ENCODE data around the gene PEX10.
"Not testable (repeated sequence)": the region's sequence is repeated elsewhere in the genome, so short reads cannot be mapped to it uniquely, and the experiment has no call there.

PEX10 gene

DNA sequence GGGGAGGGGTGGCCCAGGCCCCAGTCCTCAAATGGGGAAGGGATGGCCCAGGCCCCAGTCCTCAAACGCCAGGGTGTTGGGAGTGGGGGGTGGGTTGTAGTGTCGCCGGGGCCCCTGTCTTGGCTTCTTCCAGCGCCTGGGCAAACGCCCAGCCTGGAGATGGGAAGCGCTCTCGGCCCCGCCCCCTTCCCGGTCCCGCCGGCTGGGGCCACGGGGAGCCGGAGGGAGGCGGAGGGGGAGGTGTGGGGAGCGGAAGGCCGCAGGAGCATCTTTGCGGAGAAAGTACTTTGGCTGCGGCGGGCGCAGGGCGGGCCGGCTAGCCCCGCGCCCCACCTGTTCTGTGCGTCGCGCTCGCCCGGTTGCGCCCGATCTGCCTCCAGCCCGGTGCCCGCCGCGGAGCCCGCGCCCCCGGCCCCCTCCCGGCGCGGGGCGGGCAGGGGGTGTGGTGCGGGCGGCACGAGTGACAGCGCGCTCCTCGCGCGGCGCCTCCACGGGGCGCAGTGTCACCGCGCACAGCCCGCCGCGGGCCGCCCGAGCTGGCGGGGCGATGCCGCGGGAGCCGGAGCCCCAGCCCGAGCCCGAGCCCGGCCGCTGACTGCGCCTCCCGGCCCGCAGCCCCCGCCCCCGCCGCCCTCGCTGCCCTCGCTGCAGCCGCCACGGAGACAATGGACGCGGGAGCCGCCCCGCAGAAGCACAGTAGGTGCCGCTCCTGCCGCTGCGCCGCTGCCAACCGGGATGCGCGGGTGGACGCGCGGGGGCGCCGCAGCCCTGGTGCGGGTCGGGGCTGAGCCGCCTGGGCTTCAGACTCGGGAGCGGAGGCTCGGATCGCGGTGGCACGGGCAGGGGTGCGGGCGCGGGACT is 31.1 kb upstream of the PEX10 start:
- peak in 1 of 2 donors; percentile 8 for DNase-seq (ENCODE audit: low read depth in 2 of 2)

DNA sequence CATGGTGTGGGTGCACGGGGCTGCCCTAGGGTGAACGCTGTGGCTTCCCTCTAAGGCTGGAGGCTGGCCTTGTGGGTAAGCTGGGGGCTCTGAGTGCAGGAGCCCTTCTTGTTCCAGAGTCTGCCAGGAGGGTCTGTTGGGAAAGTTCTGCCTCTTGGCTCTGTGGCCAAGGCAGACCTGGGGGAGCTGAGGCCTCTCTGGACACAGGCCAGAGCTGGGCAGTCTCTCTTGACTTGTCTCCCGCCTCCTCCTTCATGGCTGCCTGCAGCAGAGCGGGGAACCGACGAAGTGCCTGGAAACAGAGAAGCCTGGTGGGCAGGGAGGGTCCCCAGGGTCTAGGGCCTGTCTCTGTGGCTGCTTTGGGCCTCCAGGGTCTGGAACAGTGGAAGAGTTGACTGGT is 30.3 kb upstream of the PEX10 start:
- DNase-seq (ENCODE audit: low read depth in 2 of 2), result no peak

GRCh38 chr1:2441746-2442145 is 29.4 kb upstream of the PEX10 start:
- no peak for DNase-seq (ENCODE audit: low read depth in 2 of 2)

- DNase-seq (ENCODE audit: low read depth in 2 of 2), result not testable (repeated sequence)
Observed at GRCh38 chr1:2440346-2440745, 28.0 kb upstream of the PEX10 start.

DNA sequence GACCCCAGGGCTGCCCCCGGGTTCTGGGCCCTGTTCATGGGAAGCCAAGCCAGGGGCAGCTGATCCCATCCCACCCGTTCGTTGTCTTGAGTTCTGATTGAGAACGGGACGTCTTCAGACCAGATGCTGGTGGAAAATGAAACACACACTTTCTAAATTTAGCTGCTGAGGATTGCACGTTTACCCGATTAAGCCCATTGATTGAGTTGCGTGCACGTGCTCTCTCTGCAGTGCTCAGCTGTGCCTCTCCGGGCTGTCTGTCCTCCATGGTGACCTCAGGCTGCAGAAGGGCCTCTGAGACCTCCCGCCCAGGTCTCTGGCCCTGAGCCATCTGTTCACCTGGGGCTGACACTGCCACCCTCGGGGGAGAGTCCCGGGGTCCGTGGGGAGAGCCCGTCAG is 27.0 kb upstream of the PEX10 start:
- no peak for DNase-seq (ENCODE audit: low read depth in 2 of 2)

DNA sequence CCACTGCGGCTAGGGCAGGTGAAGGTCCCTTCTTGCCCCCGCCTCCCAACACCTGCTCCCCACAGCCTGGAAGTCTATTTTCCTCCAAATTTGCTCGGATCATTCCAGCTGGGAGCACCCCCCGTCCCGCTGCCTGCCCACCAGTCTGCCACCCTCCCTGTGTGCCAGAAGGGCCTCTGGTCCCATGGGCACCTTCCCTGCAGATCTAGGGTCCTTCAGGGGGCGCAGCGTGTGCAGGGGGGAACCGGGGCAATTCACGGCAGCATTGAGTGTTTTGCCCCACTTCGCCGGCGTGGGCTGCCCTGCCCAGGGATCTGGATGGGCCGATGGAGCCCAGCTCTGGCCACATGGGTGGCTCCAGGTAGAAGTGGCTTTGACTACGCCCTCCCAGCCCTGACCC is 26.3 kb upstream of the PEX10 start:
- DNase-seq (ENCODE audit: low read depth in 2 of 2), result no peak

DNA sequence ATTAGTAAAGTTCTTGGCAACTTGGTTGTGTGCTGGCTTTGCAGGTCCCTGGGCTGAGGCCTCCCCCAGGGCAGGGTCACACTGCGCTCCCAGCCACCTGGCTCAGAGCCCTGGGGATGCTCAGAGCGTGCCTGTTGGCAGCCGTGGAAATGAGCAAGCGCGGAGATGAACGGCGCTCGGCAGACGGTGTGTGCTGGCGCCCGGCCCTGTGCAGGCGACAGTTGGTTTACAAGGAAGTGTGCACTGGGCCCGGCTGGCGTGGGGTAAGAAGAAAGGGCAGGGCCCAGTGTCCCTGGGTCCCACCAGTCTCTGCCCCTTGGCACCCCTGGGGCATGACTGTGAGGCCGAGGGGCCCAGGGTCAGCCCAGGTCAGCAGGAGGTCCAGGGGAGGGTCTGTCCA is 25.7 kb upstream of the PEX10 start:
- DNase-seq (ENCODE audit: low read depth in 2 of 2), result no peak

- no peak for DNase-seq (ENCODE audit: low read depth in 2 of 2)
Observed at GRCh38 chr1:2437617-2438016, 25.3 kb upstream of the PEX10 start.

DNA sequence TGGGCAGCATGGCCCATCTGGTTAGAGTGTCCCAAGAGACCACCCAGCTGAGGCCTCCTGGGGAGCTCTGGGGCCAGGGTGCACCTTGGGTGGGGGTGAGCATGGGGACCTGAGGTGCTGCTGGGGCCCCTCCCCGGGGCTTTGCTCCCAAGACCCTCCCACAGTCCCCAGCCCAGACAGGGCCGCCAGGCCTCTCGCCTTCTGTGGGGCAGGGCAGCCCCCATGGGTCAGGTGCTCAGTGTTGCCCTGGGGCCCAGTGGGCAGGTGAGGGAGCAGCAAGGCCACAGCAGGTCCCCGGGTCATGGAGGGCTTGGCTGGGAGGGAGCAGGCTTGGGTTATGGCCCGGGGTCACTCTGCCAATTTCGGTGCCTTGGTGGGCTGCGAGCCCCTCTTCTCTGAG is 24.5 kb upstream of the PEX10 start:
- DNase-seq (ENCODE audit: low read depth in 2 of 2), result no peak

GRCh38 chr1:2435746-2436355 is 23.5 kb upstream of the PEX10 start:
- no peak for DNase-seq (ENCODE audit: low read depth in 2 of 2)

- DNase-seq (ENCODE audit: low read depth in 2 of 2), result no peak
Observed at GRCh38 chr1:2435091-2435490, 22.7 kb upstream of the PEX10 start.

DNA sequence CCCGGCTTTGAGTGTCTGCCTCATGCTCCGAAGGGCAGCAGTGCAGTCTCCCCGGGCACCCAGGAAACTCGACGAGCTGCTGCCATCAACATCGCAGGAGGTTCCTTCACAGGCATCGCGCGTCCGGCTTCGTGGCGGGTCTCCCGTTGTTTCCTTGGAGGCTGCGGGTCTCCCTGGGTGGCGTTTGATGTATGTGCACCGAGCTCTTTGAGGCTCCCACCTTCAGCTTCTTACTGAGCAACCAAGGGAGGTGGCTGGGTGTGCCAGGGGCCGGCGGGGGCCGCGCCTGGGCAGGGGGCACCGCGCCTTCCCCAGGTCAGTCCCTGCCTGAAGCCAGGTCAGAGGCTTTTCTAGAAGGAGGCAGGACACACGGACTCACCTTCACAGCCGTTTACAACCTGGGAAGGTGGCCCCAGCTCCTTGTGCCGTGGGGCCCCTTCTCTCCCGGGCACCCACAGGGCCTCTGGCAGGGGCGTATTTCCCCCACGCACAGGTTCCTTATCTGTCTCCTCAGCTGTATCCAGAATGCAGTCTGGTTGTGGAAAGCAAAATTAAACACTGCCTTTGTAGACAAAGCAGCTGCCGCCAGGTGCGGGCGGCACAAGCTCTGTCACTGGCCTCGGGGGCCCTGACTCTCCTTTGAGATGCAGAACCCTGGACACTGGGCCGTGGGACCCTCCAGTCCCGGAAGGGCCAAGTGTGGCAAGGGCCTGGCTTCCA is 21.7 kb upstream of the PEX10 start:
- DNase-seq (ENCODE audit: low read depth in 2 of 2), result no peak

GRCh38 chr1:2433196-2433595 is 20.8 kb upstream of the PEX10 start:
- DNase-seq (ENCODE audit: low read depth in 2 of 2), result no peak

- no peak for DNase-seq (ENCODE audit: low read depth in 2 of 2)
Observed at GRCh38 chr1:2432441-2432844, 20.1 kb upstream of the PEX10 start.

DNA sequence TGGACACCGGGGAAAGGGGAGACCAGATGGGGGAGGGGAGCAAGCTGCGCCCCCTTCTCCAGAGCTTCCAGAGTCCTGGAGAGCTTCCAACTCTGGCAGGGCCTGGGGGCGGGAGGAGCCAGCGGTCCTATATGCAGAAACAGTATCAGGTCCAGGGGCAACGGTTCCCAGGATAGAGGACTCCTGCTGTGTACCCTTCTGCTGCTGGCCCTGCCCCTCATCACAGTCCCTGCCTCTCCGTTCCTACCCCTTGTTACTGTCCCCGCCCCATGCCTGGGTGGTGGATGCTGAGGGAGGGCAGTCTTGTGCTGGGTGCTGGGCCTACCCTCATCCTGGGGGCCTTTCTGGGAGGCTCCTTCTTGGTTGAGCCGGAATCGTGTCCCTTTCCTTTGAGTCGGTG is 19.2 kb upstream of the PEX10 start:
- DNase-seq (ENCODE audit: low read depth in 2 of 2), result no peak

- DNase-seq (ENCODE audit: low read depth in 2 of 2), result no peak
Observed at GRCh38 chr1:2431103-2431502, 18.7 kb upstream of the PEX10 start.

DNA sequence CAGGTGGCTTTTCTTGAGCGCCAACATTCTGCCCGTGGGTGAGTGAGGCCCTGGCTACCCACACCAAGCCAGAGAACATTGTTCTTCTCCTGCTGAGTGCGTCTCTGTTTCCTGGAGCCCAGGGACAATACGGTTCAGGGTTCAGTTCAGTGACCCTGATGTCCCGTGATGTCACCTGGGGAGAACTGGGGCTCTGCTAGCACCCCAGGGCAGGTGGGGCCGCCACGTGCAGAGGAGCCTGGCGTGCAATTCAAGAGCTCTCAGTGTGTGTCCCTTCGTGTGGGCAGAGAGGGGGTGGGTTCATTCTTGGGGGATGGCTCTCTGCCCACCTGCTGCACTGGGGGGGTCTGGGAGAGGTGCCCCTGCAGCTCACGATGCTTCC is 18.2 kb upstream of the PEX10 start:
- DNase-seq (ENCODE audit: low read depth in 2 of 2), result no peak

DNA sequence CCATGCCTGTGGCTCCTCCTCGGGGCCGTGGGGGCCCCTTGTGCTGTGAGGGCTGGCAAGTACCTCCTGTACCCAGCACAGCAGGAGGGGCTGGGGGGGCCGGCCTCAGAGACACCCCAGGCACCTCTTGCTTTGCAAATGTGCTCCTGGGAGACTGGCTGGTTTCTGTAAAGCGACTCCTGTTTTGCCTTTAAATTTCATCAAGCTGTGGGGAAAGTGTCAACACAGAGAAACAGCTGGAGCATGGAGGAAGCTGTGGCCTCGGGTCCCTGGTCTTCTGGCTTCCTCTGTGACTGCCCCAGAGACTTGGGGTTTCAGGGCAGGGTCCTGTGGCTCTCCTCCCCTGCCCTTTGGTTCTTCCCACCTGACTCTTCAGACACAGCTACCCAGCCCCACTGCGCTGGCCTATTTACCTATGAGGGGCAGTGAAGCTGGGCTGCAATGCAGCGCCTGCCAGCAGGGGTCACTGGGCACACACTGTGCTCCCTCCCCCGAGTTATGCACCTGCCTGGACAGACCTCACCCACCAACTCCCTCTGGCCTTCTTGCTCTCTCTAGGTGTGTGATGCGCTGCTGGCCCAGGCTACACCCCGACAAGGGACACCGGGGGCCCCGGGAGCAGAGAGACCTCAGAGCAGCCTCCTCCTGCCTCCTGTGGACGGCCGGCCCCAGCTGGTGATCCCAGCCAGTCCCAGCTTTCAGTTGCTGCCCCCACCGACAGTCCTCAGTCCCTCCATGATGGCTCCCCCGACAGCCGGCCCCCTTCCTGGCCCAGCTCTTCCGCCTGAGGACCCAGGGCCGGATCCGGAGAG is 17.6 kb upstream of the PEX10 start:
- DNase-seq (ENCODE audit: low read depth in 2 of 2), result no peak

- no peak for DNase-seq (ENCODE audit: low read depth in 2 of 2)
Observed at GRCh38 chr1:2428490-2428889, 16.1 kb upstream of the PEX10 start.

DNA sequence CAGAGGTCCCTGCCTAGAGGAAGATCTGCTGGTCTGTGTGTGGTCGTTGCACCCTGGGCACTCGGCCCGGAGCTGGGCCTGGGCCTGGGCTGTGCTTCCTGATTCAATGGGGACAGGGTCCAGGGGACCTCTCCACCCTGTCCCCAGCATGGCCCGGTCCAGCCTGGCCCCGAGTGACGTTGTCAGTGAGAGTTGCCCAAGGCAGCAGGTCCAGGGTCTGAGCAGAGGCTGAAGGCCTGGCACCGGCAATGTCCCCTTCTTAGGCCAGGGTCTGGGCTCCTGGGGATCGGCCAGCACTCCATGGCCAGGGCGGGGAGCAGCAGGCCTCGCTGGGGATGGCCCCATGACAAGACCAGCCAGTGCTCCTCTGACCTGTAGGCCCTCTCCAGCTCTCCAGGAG is 15.6 kb upstream of the PEX10 start:
- no peak for DNase-seq (ENCODE audit: low read depth in 2 of 2)

DNA sequence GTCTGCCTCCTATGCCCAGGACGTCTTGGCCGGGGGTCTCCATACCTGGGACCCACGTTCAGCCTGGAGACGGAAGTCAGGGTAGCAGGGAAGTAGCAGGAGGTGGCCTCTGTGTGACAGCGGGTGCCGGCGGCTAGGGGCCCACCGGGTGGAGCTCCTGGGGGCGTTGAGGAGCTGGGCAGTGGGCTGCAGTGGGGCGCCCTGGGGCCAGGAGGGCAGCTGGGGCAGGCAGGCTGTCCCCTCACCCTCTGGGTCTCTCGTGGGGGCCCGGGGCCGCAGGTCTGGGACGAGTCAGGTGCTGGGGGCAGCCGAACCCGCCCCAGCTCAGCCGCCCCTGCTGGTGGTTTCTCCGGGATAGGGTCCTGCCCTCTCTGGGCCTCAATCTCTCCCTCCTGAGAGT is 14.7 kb upstream of the PEX10 start:
- no peak for DNase-seq (ENCODE audit: low read depth in 2 of 2)

DNA sequence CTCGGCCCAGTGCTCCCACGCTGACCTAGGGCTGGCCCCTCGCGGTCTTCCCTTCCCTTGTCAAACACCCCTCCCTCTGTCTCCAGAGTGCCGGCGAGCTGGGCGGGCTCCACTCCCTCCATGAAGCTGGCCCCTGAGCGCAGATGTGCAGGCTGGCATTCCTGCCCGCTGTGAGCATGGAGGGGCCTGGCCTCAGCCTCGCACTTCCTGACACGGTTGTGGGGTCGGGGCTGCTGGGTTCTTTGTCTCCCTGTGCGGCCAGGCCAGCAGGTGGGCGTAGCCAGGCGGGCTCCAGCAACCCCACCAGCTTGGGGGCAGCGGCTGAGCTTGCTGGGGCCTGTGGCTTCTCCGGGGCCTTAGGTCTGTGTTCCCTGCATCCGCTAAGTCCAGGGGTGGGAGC is 14.2 kb upstream of the PEX10 start:
- DNase-seq (ENCODE audit: low read depth in 2 of 2), result no peak

Data from stimulated activated CD8-positive, alpha-beta memory T cell treated with anti-CD3 and anti-CD28 coated beads, Interleukin-2, amount 100 ng/mL, for 1 hour (primary cell).